WTC11 (cell line): ENCODE results near the gene MACROD2. TPM values are rescaled to one million over a fixed set of nuclear protein-coding genes. Genes with fewer than 3 reads are reported as not detected.

Experiments
- ATAC-seq: fragments of 200-7000 bp; cut with Tn5 transposase; 2 replicates; pipeline ENCODE4 v1.10.0; 2021; ENCODE audit warnings: mild to moderate bottlenecking, moderate library complexity
- CTCF ChIA-PET: fragments of 300-600 bp; sonication (Branson Sonifier 250); formaldehyde crosslinking; loops from one replicate; lab custom pipeline; 2021; ENCODE audit warnings: antibody characterized with exemption; lab: Charles Lee
- POLR2A ChIA-PET: fragments of 350-600 bp; sonication (Branson Sonifier 250); formaldehyde crosslinking; loops from one replicate; lab custom pipeline; 2021; ENCODE audit warnings: antibody characterized with exemption; lab: Charles Lee
- DNase-seq: peaks from one replicate; pipeline ENCODE4 v3.0.0; 2021; ENCODE audit warnings: low spot score
- H3K27ac Mint-ChIP-seq: 2 replicates; pipeline ENCODE4 v1.8.0; 2021; ENCODE audit warnings: mixed read lengths
- H3K27me3 Mint-ChIP-seq: 2 replicates; pipeline ENCODE4 v1.8.0; 2021; ENCODE audit warnings: low read depth, mild to moderate bottlenecking, moderate library complexity, mixed read lengths
- H3K36me3 Mint-ChIP-seq: 2 replicates; pipeline ENCODE4 v1.8.0; 2021; ENCODE audit warnings: mixed read lengths
- H3K4me1 Mint-ChIP-seq: 2 replicates; pipeline ENCODE4 v1.8.0; 2022; ENCODE audit warnings: mixed read lengths
- H3K4me3 Mint-ChIP-seq: 2 replicates; pipeline ENCODE4 v1.8.0; 2021; ENCODE audit warnings: mild to moderate bottlenecking, moderate library complexity, mixed read lengths
- H3K9me3 Mint-ChIP-seq: 2 replicates; pipeline ENCODE4 v1.8.0; 2021; ENCODE audit warnings: mixed read lengths
- CBFB ChIP-seq: sonication (generic); formaldehyde crosslinking; IDR thresholded peaks from 2 replicates; pipeline ENCODE4 v1.8.1; 2022; ENCODE audit warnings: mild to moderate bottlenecking, low read depth, missing genetic modification reagents
- ELF4 ChIP-seq: sonication (generic); formaldehyde crosslinking; IDR thresholded peaks from 2 replicates; pipeline ENCODE4 v1.8.1; 2022; ENCODE audit warnings: low read depth, mild to moderate bottlenecking, moderate library complexity, missing genetic modification reagents
- GTF2I ChIP-seq: fragments of 250-450 bp; sonication (Bioruptor Pico); conservative IDR thresholded peaks from 2 replicates; pipeline ENCODE4 v1.4.0; 2021; ENCODE audit warnings: mild to moderate bottlenecking
- HMGA2 ChIP-seq: fragments of 250-450 bp; sonication (Bioruptor Pico); IDR thresholded peaks from 2 replicates; pipeline ENCODE4 v1.4.0; 2021; ENCODE audit warnings: mild to moderate bottlenecking, moderate library complexity
- MXD4 ChIP-seq: fragments of 250-450 bp; sonication (Bioruptor Pico); IDR thresholded peaks from 2 replicates; pipeline ENCODE4 v1.8.0; 2021; ENCODE audit warnings: mild to moderate bottlenecking, moderate library complexity, borderline replicate concordance
- NFYB ChIP-seq: sonication (generic); formaldehyde crosslinking; conservative IDR thresholded peaks from 2 replicates; pipeline ENCODE4 v1.8.0; 2022; ENCODE audit warnings: low read depth, missing genetic modification reagents
- NR1H2 ChIP-seq: sonication (generic); formaldehyde crosslinking; IDR thresholded peaks from 2 replicates; pipeline ENCODE4 v1.9.0; 2021; ENCODE audit warnings: mild to moderate bottlenecking, moderate library complexity, missing genetic modification reagents
- NR2C2 ChIP-seq: sonication (generic); formaldehyde crosslinking; IDR thresholded peaks from 2 replicates; pipeline ENCODE4 v1.8.0; 2022; ENCODE audit warnings: mild to moderate bottlenecking, missing genetic modification reagents
- NR3C1 ChIP-seq: sonication (generic); formaldehyde crosslinking; conservative IDR thresholded peaks from 2 replicates; pipeline ENCODE4 v1.8.1; 2023; ENCODE audit warnings: low read depth, mild to moderate bottlenecking, missing genetic modification reagents
- PRRX2 ChIP-seq: fragments of 250-450 bp; sonication (Bioruptor Pico); IDR thresholded peaks from 2 replicates; pipeline ENCODE4 v1.8.0; 2021; ENCODE audit warnings: mild to moderate bottlenecking
- RORB ChIP-seq: fragments of 250-450 bp; sonication (Bioruptor Pico); IDR thresholded peaks from 2 replicates; pipeline ENCODE4 v1.9.0; 2021; ENCODE audit warnings: mild to moderate bottlenecking
- SMAD4 ChIP-seq: sonication (generic); formaldehyde crosslinking; IDR thresholded peaks from 2 replicates; pipeline ENCODE4 v1.8.0; 2022; ENCODE audit warnings: mild to moderate bottlenecking, missing genetic modification reagents
- TCF7 ChIP-seq: sonication (generic); formaldehyde crosslinking; IDR thresholded peaks from 2 replicates; pipeline ENCODE4 v1.8.0; 2022; ENCODE audit warnings: mild to moderate bottlenecking, low read depth, missing genetic modification reagents, moderate library complexity
- ZNF232 ChIP-seq: sonication (generic); formaldehyde crosslinking; IDR thresholded peaks from 2 replicates; pipeline ENCODE4 v1.8.0; 2022; ENCODE audit warnings: mild to moderate bottlenecking, missing genetic modification reagents
- total RNA-seq: library from RNA; stranded (reverse); gene quantifications from 3 replicates; pipeline ENCODE4 v1.2.3, GENCODE V29; 2021
- TF ChIP-seq, protein P1 (sequence below): sonication (generic); formaldehyde crosslinking; conservative IDR thresholded peaks from 2 replicates; pipeline ENCODE4 v1.8.1; 2023; ENCODE audit warnings: mild to moderate bottlenecking, low read depth, missing genetic modification reagents, moderate library complexity
- TF ChIP-seq, protein P2 (sequence below): sonication (generic); formaldehyde crosslinking; IDR thresholded peaks from 2 replicates; pipeline ENCODE4 v1.8.0; 2022; ENCODE audit warnings: mild to moderate bottlenecking, missing genetic modification reagents
- TF ChIP-seq, protein P3 (sequence below): sonication (generic); formaldehyde crosslinking; IDR thresholded peaks from 2 replicates; pipeline ENCODE4 v1.8.1; 2023; ENCODE audit warnings: mild to moderate bottlenecking, moderate library complexity, missing genetic modification reagents
- TF ChIP-seq, protein P4 (sequence below): sonication (generic); formaldehyde crosslinking; IDR thresholded peaks from 2 replicates; pipeline ENCODE4 v1.8.1; 2023; ENCODE audit warnings: mild to moderate bottlenecking, missing genetic modification reagents, moderate library complexity
- TF ChIP-seq, protein P5 (sequence below): fragments of 250-450 bp; sonication (Bioruptor Pico); IDR thresholded peaks from 2 replicates; pipeline ENCODE4 v1.9.0; 2021; ENCODE audit warnings: mild to moderate bottlenecking
- TF ChIP-seq, protein P6 (sequence below): sonication (generic); formaldehyde crosslinking; conservative IDR thresholded peaks from 2 replicates; pipeline ENCODE4 v1.8.1; 2022; ENCODE audit warnings: mild to moderate bottlenecking, missing genetic modification reagents
- TF ChIP-seq, protein P7 (sequence below): sonication (generic); formaldehyde crosslinking; IDR thresholded peaks from 2 replicates; pipeline ENCODE4 v1.8.0; 2023; ENCODE audit warnings: missing genetic modification reagents
- TF ChIP-seq, protein P8 (sequence below): fragments of 250-450 bp; sonication (Bioruptor Pico); IDR thresholded peaks from 2 replicates; pipeline ENCODE4 v1.8.0; 2021; ENCODE audit warnings: mild to moderate bottlenecking
- TF ChIP-seq, protein P9 (sequence below): sonication (generic); formaldehyde crosslinking; IDR thresholded peaks from 2 replicates; pipeline ENCODE4 v1.8.1; 2022; ENCODE audit warnings: low read depth, missing genetic modification reagents, borderline replicate concordance

The MACROD2 gene
- total RNA-seq, 1 experiment from 2014 or later: 4.1 TPM

DNA sequence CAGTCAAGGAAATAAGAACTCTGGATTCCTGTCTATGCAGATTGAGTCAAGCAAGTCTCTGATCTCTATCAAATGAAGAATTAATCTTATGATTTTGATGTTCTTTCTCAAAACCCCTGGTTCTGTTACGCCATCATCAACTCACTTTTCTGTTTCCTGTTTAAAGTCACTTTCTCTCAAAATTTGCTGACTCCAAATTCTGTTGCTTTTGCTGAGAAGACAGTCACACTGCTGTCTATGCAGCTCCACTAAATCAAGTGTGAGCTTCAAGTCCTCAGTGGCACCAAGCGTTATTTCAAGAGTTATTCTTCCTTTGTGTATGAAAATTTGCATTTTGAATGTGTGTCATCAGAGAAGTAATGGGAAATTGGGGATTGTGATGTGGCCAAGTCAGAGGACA is 1914.7 kb downstream of the MACROD2 start (continued):
- TF ChIP-seq, protein P1, sequence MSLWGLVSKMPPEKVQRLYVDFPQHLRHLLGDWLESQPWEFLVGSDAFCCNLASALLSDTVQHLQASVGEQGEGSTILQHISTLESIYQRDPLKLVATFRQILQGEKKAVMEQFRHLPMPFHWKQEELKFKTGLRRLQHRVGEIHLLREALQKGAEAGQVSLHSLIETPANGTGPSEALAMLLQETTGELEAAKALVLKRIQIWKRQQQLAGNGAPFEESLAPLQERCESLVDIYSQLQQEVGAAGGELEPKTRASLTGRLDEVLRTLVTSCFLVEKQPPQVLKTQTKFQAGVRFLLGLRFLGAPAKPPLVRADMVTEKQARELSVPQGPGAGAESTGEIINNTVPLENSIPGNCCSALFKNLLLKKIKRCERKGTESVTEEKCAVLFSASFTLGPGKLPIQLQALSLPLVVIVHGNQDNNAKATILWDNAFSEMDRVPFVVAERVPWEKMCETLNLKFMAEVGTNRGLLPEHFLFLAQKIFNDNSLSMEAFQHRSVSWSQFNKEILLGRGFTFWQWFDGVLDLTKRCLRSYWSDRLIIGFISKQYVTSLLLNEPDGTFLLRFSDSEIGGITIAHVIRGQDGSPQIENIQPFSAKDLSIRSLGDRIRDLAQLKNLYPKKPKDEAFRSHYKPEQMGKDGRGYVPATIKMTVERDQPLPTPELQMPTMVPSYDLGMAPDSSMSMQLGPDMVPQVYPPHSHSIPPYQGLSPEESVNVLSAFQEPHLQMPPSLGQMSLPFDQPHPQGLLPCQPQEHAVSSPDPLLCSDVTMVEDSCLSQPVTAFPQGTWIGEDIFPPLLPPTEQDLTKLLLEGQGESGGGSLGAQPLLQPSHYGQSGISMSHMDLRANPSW (CRISPR knock-in tag): no peak
- TF ChIP-seq HMGA2 (CRISPR knock-in tag): no peak
- TF ChIP-seq SMAD4 (CRISPR knock-in tag): no peak
- TF ChIP-seq, protein P2, sequence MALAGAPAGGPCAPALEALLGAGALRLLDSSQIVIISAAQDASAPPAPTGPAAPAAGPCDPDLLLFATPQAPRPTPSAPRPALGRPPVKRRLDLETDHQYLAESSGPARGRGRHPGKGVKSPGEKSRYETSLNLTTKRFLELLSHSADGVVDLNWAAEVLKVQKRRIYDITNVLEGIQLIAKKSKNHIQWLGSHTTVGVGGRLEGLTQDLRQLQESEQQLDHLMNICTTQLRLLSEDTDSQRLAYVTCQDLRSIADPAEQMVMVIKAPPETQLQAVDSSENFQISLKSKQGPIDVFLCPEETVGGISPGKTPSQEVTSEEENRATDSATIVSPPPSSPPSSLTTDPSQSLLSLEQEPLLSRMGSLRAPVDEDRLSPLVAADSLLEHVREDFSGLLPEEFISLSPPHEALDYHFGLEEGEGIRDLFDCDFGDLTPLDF (CRISPR knock-in tag): no peak
- TF ChIP-seq, protein P3, sequence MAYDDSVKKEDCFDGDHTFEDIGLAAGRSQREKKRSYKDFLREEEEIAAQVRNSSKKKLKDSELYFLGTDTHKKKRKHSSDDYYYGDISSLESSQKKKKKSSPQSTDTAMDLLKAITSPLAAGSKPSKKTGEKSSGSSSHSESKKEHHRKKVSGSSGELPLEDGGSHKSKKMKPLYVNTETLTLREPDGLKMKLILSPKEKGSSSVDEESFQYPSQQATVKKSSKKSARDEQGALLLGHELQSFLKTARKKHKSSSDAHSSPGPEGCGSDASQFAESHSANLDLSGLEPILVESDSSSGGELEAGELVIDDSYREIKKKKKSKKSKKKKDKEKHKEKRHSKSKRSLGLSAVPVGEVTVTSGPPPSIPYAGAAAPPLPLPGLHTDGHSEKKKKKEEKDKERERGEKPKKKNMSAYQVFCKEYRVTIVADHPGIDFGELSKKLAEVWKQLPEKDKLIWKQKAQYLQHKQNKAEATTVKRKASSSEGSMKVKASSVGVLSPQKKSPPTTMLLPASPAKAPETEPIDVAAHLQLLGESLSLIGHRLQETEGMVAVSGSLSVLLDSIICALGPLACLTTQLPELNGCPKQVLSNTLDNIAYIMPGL (CRISPR knock-in tag): no peak
- TF ChIP-seq NR1H2 (CRISPR knock-in tag): no peak
- TF ChIP-seq, protein P4, sequence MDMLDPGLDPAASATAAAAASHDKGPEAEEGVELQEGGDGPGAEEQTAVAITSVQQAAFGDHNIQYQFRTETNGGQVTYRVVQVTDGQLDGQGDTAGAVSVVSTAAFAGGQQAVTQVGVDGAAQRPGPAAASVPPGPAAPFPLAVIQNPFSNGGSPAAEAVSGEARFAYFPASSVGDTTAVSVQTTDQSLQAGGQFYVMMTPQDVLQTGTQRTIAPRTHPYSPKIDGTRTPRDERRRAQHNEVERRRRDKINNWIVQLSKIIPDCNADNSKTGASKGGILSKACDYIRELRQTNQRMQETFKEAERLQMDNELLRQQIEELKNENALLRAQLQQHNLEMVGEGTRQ: no peak
- TF ChIP-seq ZNF232 (CRISPR knock-in tag): no peak
- TF ChIP-seq NR2C2 (CRISPR knock-in tag): no peak
- TF ChIP-seq, protein P5, sequence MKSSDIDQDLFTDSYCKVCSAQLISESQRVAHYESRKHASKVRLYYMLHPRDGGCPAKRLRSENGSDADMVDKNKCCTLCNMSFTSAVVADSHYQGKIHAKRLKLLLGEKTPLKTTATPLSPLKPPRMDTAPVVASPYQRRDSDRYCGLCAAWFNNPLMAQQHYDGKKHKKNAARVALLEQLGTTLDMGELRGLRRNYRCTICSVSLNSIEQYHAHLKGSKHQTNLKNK (CRISPR knock-in tag): no peak
- no peak for TF ChIP-seq NFYB (CRISPR knock-in tag)

DNA sequence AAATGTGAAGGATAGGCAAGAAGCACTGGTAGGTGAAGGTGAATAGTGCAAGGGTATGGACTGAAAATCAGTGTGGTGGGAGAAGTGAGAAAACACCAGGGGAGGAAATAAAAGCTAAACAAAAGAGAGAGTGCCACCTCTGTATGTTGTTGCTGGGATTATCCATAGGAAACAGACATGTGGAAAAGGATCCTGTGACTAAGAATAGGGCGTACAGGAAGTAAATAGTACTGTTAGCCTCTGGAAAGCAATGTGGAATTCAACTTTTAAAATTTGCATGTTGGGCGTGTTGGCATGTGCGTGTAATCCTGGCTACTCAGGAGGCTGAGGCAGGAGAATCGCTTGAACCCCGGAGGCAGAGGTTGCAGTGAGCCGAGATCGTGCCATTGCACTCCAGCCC is 1916.3 kb downstream of the MACROD2 start:
- H3K27me3 Mint-ChIP-seq: no peaks in the 10 kb centered on the region
- peaks cover 6% of the 10 kb centered on the region for H3K9me3 Mint-ChIP-seq
- ATAC-seq (no peak), DNase-seq (no peak)
- no peaks in the 10 kb centered on the region for H3K36me3 Mint-ChIP-seq
- TF ChIP-seq, protein P6, sequence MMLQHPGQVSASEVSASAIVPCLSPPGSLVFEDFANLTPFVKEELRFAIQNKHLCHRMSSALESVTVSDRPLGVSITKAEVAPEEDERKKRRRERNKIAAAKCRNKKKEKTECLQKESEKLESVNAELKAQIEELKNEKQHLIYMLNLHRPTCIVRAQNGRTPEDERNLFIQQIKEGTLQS (CRISPR knock-in tag): no peak
- TF ChIP-seq, protein P7, sequence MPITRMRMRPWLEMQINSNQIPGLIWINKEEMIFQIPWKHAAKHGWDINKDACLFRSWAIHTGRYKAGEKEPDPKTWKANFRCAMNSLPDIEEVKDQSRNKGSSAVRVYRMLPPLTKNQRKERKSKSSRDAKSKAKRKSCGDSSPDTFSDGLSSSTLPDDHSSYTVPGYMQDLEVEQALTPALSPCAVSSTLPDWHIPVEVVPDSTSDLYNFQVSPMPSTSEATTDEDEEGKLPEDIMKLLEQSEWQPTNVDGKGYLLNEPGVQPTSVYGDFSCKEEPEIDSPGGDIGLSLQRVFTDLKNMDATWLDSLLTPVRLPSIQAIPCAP (CRISPR knock-in tag): no peak
- no peak for TF ChIP-seq CBFB (CRISPR knock-in tag)
- TF ChIP-seq, protein P8, sequence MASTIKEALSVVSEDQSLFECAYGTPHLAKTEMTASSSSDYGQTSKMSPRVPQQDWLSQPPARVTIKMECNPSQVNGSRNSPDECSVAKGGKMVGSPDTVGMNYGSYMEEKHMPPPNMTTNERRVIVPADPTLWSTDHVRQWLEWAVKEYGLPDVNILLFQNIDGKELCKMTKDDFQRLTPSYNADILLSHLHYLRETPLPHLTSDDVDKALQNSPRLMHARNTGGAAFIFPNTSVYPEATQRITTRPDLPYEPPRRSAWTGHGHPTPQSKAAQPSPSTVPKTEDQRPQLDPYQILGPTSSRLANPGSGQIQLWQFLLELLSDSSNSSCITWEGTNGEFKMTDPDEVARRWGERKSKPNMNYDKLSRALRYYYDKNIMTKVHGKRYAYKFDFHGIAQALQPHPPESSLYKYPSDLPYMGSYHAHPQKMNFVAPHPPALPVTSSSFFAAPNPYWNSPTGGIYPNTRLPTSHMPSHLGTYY (CRISPR knock-in tag): no peak
- TF ChIP-seq RORB (CRISPR knock-in tag): no peak
- TF ChIP-seq, protein P9, sequence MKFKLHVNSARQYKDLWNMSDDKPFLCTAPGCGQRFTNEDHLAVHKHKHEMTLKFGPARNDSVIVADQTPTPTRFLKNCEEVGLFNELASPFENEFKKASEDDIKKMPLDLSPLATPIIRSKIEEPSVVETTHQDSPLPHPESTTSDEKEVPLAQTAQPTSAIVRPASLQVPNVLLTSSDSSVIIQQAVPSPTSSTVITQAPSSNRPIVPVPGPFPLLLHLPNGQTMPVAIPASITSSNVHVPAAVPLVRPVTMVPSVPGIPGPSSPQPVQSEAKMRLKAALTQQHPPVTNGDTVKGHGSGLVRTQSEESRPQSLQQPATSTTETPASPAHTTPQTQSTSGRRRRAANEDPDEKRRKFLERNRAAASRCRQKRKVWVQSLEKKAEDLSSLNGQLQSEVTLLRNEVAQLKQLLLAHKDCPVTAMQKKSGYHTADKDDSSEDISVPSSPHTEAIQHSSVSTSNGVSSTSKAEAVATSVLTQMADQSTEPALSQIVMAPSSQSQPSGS (CRISPR knock-in tag): no peak
- TF ChIP-seq, protein P5 (CRISPR knock-in tag): no peak
- TF ChIP-seq ELF4: no peak
- TF ChIP-seq MXD4: no peak
- TF ChIP-seq NR3C1 (CRISPR knock-in tag): no peak
- TF ChIP-seq GTF2I (CRISPR knock-in tag): no peak
- TF ChIP-seq TCF7 (CRISPR knock-in tag): no peak
- TF ChIP-seq PRRX2 (CRISPR knock-in tag): no peak
- no peak overlapping the region for H3K27ac Mint-ChIP-seq
- POLR2A ChIA-PET: no interaction called here
- CTCF ChIA-PET: no interaction called here
- H3K4me3 Mint-ChIP-seq: no peak overlapping the region
- peaks cover 7% of the 10 kb centered on the region for H3K4me1 Mint-ChIP-seq
